DMS53 treated with DMSO at 0.1 percent for 48 hours (cell line): Measurements from ENCODE around the gene TOMM22.
A peak's percentile ranks its signal among the peaks of the same experiment; 100 is the strongest.
"Not testable (repeated sequence)": the region's sequence is repeated elsewhere in the genome, so short reads cannot be mapped to it uniquely, and the experiment has no call there.

Experiments
- DNase-seq: peaks from one replicate; lab custom pipeline; 2025; ENCODE audit not compliant: unreplicated experiment; lab: John Stamatoyannopoulos, UW

Gene TOMM22

DNA sequence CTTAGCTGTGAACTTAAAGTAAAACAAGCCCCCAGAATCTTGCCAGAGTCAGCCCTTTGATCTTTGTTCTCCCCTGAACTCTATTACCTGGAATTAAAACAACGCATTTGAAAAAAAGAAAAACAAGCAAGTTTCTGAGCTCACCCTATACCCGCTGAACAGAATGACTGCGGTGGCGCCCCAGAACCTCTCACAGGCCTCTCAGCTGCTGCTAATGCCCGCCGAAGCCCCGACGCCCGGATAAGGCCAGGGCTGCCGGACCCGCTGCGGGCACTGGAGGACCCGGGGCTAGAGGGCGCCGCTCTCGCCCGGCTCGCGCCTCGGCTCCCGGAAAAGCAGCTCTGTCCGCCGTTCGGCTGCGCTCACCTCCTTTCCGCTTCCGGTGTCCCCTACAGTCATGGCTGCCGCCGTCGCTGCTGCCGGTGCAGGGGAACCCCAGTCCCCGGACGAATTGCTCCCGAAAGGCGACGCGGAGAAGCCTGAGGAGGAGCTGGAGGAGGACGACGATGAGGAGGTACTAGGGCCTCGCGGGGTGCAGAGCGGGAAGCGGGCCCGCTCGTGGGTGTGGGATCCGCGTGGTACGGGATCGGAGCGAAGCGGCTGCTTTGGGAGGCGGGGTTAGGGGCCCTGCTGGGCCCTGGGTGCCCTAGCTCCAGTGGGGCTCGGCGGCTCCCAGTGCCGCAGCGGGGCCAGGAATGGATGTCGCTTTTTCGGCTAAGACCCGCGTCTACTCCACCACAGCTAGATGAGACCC, at the start of gene TOMM22:
TSS of gene TOMM22 (plus strand) at position 376 of the 754 bp plus-strand sequence. CDS start at position 398, 22 bp downstream.
- peak; percentile 66 for DNase-seq

DNA sequence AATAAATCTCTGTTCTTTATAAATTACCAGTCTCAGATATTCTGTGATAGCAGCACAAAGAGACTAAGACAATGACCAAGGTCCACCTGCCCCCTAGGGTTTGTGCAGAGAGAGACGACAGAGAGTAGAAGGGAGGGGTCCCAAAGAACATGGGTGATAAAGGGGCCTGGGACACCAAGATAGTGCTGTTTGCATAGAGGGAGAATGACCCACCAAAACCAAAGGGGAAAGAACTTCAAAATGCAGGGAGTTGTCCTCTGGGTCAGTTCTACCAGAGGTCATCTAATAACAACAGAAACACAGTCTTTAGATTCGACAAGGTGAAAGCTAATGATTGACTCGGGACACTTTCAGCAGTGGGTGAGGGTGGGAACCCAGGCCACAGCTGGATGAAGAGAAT, 49.2 kb upstream of the TOMM22 start:
- DNase-seq, result no peak

DNA sequence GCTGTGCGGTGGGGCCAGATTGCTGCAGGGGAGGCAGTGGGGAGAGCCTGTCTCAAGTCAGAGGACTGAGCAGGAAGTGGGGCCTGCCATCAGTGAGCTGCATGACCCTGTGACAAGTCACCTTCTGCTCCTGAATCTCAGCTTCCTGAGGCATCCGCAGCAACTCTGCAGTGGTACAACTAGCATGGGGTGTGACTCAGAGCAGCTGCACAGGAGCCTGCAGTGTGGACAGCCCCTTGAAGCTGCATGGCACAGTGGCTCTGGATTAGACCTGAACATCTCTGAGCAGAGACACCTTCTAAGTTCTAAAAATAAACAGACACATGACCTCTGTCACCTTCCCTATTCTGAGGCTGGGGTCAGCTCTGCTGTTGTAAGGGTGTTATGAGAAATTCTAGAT, 43.5 kb upstream of the TOMM22 start:
- no peak for DNase-seq

DNA sequence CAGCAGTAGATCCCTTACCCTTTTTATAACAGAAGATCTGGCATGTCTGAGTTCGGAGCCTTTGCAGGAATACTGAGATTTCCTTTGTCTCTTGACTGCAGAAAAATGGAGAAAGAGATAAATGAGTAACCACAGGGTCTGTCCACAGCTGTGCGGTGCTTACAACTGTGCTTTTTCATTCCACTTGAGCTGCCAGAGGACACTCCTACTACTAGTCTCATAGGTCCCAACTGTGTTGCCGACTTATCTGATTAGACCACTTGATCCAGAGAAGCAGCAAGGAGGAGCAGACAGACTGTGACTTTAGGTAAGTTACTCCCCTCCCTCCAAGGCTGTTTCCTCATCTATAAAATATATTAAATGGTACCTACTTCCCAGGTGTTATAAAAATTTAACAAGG, 43.0 kb upstream of the TOMM22 start:
- no peak for DNase-seq

DNA sequence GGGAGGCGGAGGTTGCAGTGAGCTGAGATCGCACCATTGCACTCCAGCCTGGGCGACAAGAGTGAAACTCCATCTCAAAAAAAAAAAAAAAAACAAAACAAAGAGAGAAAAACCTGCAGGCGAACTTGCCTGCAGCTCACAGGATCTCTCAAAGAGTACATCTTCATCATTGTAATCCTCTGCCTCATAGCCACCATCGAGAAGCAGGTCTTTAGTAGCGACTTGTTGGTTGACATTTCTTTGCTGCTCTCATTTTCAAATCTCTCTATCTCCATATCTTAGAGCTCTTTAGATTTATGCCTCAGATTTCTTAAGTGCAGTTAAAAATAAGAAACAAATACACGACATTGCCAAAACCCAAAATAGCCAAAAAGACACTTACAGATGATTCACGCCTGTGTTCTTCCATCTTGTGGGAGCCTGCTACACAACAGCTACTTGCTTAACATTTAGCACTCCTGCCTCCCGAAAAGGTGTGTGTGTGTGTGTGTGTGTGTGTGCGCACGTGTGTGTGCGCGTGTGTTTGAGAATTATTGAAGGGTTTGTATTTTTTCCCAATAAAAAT, 40.2 kb upstream of the TOMM22 start:
- no peak for DNase-seq

DNA sequence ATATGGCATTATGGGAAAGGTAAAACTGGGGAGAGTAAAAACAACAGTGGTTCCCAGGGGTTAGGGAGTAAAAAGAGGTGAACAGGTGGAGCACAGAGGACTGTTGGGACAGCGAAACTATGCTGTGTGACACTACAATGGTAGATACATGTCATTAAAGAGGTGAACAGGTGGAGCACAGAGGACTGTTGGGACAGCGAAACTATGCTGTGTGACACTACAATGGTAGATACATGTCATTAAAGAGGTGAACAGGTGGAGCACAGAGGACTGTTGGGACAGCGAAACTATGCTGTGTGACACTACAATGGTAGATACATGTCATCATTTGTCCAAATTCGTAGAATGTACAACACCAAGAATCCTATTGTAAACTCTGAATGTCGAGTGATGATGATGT, 37.5 kb upstream of the TOMM22 start:
- DNase-seq, result not testable (repeated sequence)

DNA sequence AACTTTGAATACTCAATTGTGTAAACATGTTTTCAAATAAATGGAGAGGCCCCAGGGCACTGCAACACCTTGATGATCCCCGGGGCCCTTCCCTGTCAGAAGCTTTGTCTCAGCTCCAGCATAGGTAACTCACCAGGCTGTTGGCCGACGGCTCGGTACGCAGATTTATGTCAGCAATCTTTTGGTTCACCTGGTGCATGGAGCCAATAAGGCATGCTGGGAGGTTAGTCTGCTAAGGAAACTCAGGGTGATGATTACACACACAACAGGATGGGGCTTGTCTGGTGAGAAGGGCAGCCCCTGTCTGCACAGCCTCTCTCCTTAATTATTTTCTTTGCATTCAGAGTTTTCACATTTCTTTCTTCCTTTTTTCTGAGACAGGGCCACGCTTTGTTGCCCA, 36.3 kb upstream of the TOMM22 start:
- DNase-seq, result no peak

DNA sequence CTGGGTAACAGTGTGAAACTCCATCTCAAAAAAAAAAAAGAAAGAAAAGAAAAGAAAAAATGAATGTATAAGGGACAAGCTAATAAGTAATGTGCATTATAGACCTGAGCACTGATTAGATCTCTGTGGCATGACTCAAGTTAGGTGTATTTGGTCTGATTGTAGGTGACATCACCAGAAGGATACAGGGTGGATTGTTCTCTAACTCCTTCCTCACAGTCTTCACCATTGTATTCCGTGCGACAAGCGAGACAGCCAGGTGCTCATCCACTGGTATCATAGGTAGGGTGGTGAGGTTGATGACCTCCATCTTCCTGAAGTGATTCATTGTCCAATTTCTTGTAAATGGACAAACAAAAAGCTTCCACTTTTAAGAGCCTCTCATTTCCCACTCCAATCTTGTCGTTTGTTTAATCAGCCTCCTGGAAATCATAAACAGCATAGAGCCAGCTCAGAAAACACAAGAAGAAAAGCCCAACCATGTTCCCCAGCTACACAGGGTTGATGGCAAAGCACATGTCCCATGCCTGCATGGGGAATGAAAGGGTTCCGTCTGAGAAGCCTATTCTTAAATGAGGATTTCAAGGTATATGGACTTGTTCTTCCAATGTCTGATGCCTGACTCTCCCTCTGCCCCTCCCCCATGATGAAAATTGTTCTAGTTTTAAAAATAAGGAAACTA, 31.8 kb upstream of the TOMM22 start:
- peak; percentile 36 for DNase-seq

DNA sequence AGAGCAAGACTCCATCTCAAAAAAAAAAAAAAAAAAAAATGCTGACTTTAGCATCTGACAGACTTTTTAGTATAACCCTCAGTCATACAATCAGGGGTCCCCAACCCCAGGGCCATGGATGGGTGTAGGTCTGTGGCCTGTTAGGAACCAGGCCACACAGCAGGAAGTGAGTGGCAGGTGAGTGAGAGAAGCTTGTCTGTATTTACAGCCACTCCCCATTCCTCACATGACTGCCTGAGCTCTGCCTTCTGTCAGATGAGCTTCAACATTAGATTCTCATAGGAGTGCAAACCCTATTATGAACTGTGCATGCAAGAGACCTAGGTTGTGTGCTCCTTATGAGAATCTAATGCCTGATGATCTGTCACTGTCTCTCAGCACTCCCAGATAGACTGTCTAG, 28.9 kb upstream of the TOMM22 start:
- DNase-seq, result no peak

DNA sequence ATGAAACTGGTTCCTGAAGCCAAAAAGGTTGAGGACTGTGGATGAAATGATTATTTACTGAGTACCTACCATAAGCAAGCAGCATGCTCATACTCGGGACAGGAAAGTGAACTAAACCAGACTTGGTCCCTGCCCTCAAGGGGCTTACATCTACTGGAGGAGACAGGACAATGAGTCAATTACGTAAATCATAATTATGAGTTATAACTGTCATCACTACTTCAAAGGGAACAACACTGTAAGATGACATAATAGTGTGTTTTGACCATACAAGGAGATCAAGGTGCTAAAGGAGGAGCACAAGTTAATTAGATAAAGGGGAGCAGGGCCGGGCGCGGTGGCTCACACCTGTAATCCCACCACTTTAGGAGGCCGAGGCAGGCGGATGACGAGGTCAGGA, 28.0 kb upstream of the TOMM22 start:
- DNase-seq, result no peak

DNA sequence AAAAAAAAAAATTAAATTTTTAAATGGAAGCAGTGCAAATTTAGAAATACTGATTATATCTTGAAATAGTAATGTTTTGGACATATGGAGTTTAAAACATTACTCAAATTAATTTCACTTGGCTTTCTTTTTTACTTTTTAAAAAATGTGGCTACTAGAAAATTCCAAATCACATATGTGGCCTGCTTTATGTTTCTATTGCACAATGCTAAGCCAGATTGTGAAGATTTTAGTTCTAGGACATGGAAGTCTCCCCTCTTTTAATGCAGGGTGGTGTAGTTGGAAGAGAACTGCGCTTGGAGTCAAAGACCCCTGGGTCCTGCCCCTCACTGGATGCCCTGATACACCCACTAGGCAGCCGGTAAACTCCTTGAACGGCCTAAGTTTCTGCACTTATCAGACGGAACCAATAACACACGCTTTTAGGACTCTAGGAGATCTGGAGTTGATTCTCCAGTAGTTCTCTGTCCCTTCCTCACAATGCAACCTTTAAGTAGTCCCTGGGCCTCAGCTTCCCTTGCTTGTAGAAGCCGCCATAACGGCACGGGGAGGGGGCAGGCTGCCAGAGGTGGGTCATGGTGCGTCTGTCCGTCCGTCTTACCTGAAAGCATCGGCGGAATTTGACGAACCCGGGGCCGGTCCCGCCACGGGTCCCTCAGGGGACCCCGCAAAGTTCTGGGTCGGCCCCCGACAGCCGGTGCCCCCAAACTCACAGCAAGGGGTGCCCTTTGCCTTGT, 26.1 kb upstream of the TOMM22 start:
- DNase-seq, result no peak

DNA sequence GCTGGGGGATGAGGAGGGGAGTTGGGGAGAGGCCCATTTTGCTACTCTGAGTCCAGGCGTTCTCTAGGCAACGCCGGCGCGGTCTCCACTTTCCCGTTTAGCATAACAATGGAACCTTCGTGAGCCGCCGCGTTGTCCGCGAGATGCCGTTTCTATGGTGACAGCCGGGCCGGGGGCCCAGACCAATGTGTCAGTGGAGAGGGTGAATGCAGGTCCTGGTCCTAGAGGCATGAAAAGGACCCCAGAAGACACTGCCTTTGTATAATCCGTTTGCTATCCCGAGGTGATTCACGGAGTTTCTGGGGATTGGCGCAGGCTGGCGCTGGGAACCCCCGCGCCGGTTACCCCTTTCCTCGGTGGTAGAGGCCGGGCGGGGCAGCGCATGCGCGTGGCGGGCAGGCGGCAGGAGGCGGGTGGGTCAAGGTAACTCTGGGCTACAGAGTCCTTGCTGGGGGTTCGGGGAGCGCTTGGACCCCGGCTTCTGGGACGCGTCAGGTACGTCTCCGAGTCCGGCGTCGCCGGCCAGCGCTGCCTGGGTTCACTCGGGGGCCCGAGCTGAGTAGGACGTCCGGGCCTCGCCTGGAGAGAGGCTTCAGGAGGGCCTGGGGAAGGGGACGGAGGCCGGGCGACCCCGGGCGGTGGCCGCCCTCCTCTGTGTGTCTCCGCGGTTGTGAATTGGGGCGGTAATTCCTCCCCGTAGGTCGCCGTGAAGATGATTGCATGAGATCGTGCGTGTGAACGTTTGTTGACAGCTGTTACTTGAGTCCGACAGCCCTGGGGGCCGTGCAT, 25.3 kb upstream of the TOMM22 start, which contains the start of the genes CBY1 and FAM227A:
TSS of gene CBY1 (plus strand) at position 383 of the 789 bp plus-strand sequence. CDS start 11,417 bp downstream, outside the sequence.
TSS of gene FAM227A (minus strand) at position 137 of the 789 bp plus-strand sequence. CDS start 6,224 bp downstream, outside the sequence.
- DNase-seq, result peak; percentile 81

DNA sequence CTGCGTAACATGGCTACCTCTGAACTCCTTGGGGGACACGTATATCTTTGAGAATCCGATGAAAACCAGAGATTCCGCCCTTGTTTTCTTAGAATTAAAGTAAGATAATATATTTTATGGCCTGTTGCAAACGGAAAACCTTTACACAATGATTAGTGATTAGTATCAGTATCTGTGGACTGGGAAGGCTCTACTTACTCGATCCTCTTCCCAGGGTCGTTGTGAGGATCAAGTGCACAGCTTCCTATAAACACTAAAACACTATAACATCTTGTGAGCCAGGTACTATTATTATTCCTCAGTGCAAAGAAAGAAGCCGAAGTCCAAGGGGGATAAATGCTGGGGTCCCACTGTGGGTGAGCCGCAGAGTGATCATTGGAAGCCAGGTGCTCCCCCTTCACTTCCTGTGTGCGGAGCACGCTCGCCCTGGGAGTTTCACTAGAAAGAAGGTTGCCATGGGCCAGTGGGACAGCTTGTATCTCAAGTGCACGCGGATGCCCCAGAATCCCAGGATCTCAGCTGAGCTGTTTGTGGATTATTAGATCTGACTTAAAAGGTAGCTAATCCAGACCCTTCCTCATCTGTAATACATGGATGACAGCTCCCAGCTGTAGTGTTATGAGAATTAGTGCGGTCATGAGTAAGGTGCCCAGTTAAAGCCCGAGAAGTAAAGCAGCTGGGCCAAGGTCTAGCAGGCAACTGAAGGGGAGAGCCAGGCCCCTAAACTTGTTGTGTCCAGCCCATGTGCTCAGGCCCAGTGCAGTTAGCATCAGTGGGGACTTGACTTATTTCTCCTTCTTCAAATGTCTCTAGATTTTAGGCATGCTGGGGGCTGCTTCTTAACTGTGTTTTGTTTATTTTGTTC, 24.5 kb upstream of the TOMM22 start:
- no peak for DNase-seq

DNA sequence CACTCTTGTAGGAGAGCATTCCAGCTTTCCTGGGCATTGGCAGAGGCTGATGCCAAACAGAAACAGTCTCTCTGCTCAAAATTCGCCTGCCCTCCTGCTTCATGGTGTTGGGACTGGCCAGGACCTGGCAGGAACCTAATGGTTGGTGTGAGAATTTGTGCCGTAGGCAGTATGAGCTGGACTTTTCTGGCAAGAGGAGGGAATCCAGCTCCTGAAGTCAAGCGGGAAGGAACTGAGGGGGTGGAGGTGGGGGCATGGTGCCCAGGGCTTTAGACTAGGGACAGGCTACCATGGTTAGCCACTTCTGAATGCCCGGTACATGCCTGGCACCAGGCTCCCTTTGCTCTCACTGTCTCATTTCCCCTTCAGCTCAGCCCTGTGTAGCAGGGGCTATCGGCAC, 6.9 kb upstream of the TOMM22 start:
- DNase-seq, result no peak

DNA sequence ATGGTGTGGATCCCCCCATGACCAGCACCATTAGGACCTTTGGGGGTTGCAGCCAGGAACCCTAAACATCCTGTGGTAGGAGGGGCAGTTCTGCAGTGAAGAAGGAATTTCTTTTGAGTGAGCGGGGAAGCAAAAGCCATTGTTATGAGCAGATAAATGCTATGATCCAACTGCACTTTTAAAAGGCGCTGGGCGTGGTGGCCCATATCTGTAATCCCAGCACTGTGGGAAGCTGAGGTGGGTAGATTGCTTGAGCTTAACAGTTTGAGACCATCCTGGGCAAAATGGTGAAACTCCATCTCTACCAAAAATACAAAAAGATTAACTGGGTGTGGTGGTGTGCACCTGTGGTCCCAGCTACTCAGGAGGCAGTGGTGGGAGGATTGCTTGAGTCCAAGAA, 5.9 kb upstream of the TOMM22 start:
- no peak for DNase-seq

DNA sequence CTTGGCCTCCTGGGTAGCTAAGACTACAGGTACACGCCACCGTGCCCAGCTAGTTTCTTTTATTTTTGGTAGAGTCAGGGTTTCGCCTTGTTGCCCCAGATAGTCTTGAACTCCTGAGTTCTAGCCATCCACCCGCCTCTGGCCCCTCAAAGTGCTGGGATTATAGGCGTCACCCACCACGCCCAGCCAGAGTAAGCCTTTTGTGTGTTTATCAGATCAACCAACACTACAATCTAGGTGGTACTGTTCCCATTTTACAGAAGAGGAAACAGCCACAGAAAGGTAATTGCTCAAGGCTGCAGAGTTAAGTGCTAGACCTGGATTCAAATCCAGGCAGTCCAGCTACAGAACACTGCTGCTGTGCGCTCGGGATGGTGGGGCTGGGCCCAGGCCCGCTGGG, 3.1 kb downstream of the TOMM22 start:
- DNase-seq, result no peak

DNA sequence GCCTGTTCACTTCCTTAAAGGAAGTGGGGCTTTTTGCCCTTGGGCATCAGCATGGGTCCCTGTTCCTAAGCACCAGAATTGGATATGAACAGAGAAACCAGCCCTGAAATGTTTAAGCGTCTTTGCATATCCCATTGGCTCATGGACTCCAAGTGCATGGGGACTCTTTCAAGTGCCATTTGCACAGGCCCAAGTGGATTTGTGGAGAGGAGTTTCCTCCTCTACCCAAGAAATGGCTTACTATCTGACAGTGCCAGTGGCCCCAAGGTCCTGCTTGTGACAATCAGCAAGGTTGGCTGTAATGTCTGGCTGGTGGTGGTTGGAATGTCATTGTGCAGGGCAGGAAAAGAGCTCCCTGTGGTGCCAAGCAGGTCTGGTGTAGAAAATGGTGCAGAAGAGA, 4.0 kb downstream of the TOMM22 start:
- DNase-seq, result no peak

DNA sequence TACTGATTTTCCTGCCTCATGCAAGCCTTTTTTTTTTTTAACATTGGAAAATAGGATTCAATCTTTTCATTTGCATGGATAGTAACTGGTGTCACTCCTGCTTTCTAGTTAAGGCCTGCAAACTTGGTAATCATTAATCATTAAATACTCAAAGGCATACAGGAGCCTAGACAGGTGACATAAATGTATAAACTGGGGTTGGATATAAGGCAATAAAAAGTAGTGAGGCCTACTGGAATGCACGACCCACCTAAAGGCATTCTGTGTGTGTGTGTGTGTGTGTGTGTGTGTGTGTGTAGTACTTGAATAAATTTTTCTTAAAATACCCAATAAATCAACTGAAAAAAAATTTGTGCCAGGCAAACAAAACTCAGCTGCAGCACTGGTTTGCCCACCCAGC, 7.9 kb downstream of the TOMM22 start:
- DNase-seq, result no peak

DNA sequence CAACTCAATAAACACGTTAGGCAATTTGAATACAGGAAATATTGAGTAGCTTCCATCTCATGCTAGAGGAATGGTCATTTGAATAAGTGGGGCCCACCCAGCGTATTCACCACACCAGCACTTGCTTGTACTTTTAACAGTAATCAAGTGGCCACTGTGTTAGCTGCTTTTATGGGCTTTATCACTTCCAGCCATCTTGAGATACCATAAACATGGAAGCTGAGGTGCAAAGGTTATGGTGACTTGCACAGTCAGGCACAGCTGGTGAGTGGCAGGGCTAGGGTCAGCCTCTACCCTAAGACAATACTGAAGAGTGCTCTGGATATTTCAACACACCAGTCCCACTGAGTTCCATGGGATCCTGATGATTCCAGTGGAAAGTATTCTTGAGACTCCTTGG, 12.3 kb downstream of the TOMM22 start:
- DNase-seq, result no peak

DNA sequence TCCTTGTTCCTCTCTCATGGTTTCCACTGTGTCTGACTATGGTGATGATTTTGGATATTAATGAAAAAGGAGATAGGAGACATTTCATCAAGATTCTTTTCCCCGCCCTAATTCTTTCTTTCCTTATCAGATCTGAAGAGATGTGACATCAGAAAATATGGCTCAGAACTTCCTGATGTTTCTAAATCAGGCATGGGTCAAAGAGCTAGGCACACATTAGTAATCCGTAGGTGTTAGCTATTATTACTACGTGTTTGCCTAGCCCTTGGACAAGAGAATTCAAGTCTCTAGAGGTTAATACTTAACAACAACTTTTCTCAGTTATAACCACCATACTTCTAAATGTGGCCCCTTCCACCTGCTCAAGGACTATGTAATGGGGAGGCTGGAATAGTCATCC, 13.2 kb downstream of the TOMM22 start:
- no peak for DNase-seq
